NT2/D1 (cell line): Measurements from ENCODE around the gene SORCS1.

Source experiments
- YY1 ChIP-seq: IDR thresholded peaks from 2 replicates; pipeline ENCODE4 v1.6.1; 2011; ENCODE audit not compliant: insufficient read length, insufficient read depth
- ZNF274 ChIP-seq: IDR thresholded peaks from 2 replicates; pipeline ENCODE4 v1.6.1; 2011; ENCODE audit warnings: mild to moderate bottlenecking, low read depth, low read length

DNA sequence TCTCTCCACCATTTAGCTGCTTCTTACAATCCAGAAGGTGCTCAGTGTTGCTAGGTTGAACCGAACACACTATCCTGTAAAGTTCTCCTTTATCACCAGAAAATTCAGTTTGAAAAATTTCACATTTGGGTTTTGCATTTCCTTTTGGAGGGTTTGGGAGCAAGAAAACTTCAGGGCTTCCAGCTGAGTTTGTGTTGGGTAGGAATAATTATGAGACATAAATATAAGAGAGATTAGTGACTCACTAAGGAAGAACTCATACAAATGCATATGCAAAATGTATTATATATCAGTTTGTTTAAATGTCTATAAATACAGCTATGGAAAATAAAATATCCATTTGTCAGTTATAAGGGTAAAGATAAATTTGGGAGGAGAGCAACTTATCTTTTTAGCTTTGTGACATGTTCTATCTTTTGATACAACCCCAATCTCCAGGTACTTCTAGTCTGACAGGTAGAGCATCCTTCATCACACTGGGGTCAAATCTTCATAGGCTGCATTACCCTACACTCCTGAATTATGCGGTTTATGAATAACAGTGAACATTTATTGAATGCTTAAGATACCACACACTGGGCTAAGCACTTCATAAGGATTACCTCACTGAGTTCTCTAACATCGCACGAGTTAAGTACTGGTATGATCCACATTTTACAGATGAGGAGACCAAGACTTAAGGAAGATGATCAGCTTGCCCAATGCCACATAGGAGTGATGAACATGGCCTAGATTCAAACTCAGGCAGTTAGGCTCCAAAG lies 304.4 kb downstream of the SORCS1 start:
- no peak for TF ChIP-seq YY1
- TF ChIP-seq ZNF274, result no peak
